RPMI7951 (cell line): Measurements from ENCODE around the gene SPAG7. TPM values are rescaled to one million over a fixed set of nuclear protein-coding genes. Genes with fewer than 3 reads are reported as not detected.

Experiments
- DNase-seq: peaks from one replicate; pipeline ENCODE4 v3.0.0-alpha.2; 2012; ENCODE audit warnings: low read depth
- total RNA-seq: library from RNA; depleted of rRNA; stranded (reverse); fragments of >200 nt; shearing (Covaris generic); gene quantifications from 2 replicates; pipeline ENCODE4 v1.2.3, GENCODE V29; 2014

SPAG7 gene
- total RNA-seq, 1 experiment from 2014 or later = 33.2 TPM

DNA sequence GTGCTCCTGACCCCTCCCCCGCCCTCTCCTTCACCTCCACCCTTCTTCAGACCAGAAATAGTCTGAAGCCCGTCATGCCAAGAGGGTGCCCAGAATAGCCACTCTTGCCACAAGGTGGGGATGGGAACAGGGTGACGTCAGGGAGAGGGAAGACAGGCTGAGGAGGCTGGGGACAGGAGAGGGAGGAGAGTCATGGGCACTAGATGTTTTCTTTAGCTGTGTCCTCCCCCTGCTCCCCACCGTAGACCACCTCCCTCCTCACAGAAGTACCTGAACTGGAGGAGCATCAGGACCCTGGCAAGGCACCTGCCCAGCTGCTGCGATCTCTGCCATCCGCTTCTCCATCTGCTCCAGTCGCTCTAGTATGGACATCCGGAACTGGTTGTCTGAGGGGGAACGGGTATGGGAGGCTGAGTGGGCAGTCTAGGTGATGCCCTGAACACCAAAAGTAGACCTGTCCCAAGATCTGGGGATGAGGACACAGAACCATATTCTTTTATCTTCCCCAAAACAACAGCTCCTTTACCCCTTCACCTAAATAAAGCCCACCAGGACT lies 6.6 kb upstream of the SPAG7 start:
- no peak for DNase-seq

DNA sequence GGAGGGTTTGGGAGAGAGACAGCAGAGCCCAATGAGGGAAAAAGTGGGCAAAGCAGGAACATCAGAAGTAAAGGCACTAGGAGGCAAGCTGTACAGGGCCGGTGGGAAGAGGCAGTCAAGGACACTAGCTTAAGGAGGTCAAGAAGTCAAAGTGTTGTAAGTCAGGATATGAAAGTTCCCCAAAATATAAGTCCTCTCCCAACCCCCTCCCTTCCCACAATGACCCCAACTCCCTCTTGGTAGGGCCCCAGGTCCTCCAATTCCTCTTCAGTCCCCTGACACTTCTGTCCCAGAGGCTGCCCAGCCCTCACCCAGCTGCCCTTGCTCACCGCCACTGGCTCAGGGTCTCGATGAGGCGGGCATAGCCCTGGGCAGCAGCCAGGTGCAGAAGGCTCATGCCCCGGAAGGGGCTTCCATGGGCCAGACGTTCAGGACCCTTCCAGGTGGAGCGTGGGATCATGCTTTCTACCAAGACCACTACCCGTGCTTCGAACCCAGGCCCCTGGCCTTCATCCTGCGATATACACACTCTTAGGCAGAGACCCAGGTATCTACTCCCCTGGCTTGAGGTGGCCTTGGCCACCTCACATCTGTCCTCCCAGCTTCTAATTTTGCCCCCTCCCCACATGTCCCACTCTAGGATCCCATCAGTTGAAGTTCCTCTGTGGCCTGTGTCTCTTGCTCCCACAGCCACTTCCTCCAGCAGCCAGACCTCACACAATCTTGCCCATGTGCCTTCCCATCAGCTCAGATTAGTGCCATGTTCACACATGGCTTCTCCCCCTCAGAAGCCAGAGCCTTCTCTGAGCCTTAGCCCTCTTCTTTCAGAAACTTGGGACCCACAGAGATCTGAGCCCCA lies 5.9 kb upstream of the SPAG7 start:
- DNase-seq = no peak

DNA sequence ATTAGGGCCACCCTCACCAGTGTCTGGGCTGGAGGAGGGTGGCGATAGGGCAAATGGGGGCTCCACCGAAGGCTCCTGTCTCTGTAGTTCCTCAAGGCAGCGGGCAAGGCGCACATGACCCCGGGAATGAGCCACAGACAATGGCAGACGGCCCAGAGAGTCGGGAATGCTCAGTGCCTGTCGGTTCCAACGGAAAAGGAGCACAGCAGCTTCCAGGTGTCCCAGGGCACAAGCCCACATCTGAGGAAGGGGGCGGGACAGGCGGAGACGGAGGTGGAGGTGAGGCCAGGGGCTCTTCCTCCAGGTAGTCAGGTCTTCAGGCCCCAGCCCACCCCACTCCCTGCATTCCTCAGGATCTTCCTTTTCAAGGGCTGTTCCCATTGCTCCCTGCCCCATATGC lies 5.1 kb upstream of the SPAG7 start:
- DNase-seq = no peak

- DNase-seq = no peak
Observed at GRCh38 chr17:4972322-4972721, 4.7 kb upstream of the SPAG7 start.

DNA sequence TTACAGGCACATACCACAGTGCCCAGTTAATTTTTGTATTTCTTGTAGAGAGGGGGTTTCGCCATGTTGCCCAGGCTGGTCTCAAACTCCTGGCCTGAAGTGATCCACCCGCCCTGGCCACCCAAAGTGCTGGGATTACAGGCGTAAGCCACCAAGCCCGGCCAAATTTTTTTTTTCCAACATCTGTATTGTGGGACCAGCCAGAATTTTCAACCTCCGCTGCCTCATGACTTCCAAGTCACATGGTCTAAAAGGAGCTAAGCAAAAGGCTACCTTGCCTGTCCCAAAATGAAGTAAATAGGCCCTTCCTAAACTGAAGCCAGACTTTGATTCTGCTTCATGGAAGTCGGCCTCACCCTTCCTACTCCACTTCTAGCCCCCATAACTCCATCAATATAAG lies 4.2 kb upstream of the SPAG7 start:
- DNase-seq = no peak

DNA sequence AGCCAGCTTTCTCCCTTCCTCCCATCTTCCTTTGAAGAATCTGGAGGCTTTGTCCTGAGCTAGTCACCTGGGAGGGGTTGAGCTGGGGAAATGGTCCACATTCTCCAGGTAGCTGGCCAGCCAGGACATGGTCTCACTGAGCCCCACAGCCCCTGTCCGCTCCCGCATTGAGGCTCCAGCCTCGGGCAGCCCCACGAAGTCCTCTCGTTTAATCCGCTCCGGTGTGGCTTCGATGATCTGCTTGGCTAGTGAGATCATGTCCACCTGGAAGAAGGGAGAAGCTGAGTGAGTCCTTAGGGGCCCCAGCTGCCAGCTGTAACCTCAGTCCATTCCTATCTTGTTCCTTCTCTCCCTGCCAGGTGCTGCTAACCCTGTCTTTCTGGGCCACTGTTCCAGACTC lies 2.7 kb upstream of the SPAG7 start:
- no peak for DNase-seq

DNA sequence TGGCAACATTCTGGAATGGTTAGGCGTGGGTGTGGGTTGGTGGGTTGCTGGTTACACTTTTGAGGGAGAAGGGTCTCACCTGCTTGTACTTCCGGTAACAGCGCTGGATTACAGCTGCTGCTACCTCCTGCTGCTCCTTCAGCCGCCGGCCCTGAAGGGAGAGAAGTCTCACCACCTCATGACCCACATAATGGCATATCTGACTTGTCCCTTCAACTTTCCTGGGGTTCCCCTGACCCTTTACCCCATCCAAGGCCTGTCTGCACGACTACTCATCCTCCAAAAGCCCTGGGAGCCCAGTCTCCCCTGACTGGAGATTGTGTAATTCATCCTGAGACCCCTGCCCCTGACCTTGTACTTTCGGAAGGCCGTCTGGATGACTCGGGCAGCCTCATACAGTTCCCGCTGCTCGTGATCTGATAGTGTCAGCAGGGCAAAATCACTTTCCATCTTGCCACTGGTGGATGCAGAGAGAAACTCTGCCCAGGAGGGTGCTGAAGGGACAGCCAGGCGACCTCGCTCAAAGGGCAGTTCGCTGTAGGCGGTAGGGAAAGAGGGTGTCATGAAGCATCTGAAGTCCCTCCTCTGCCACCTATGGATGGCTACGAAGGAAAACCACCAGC lies 2.0 kb upstream of the SPAG7 start:
- no peak for DNase-seq

- peak; percentile 87 for DNase-seq
Observed at GRCh38 chr17:4969047-4969550, 1.5 kb upstream of the SPAG7 start.

DNA sequence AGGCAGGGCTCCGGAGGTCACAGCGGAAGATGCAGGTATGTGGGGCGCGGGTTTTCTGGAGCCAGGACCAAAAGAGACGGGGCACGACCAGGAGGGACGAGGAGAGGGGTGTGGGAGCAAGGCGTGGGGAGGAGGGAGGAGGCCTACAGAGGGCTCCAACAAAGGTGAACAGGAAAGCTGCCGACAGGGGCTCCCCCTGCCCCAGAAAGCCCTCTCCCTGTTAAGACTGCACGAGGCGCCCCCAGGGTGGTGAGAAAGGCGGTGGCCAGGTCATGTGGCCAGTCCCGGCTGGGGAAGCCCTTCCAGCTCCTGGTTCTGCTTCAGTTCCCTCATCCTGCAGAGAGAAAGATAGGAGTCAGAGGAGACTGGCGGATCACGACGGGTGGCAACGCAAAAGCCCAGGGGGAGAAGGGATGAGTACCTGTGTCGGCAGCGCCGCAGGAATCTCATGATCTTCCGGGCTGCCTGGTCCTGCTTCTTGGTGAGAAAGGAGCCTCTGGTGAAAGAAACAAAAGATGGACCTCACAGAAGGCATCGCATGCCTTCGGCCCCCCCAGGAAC lies 949 bp upstream of the SPAG7 start:
- DNase-seq = no peak

DNA sequence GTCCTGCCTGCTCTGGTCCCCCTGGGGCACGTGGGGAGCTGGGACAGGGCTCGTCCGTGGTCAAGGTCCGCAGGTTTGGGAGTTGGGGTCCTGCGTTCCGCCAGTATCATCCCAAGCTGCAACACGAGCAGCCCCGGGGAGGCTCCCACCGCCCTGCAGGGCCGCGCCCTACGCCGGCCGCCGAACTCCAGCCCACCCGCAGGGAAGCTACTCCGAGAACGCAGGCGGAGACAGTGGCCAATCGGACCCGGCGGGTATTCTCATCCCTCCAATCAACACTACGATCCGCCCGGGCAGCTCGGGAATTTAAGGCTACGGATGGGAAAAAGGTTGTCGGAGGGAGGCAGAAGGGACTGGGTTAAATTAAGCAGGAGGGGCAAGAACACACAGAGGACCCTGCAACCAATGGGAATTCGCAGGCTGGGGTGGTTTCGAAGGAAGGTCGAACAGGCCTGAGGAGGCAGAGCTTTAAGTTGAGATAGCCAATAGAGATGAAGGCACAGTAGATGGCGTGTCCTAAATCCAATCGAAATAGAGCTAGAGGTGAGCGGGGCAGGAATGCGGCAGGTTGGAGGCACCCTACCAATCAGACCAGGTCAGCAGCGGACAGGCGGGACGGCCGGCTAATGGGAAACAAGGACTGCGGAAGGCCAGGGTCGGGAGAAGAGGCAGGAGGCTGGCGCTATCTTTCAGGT lies 626 bp downstream of the SPAG7 start:
- peak; percentile 99 for DNase-seq

- DNase-seq = no peak
Observed at GRCh38 chr17:4965311-4965986, 2.2 kb downstream of the SPAG7 start.

DNA sequence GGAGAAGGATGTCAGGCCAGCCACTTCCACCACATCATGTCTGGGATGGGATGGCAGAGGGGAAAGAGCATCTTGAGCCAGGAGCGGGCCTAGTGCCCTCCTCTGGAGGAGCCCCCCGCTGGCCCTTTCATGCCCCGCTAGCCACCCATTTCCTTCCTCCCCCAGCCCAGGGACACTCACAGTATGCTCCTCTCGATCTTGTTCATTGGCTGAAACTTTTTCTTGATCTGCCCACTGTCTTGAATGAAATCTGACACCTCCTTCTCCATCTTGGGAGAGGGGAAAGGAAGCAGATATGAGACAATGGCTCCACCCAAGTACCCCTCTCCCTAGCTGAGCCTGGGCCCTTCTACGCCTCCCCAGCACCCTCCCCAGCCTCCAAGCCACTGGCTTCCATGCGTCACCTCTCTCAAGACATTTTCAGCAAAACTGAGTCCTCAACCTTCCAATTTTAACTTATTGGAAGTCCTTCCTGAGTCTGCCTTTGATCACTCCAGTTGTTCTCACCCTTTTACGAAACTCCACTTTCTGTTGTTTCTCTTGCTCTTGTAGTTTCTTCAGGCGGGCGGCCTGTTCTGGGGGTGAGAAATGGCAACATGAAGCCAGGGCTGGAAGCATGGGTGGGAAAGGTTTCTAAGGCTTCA lies 7.2 kb downstream of the SPAG7 start:
- DNase-seq = no peak

GRCh38 chr17:4959261-4959965 lies 8.2 kb downstream of the SPAG7 start:
- DNase-seq = no peak

DNA sequence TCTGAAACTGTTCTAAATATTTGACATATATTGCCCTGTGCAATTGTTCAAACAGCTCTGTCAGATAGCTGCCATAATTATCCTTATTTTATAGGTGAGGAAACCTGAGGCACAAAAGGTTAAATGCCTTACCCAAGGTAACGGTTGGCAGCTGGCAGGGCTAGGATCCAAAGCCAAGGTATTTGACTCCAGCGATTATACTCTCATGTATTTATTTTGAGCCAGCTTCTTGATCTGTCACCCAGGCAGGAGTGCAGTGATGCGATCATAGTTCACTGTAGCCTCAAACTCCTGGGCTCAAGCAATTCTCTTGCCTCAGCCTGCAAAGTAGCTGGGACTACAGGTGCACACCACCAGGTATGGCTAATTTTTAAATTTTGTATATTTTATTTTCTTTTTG lies 9.5 kb downstream of the SPAG7 start:
- DNase-seq = no peak

- no peak for DNase-seq
Observed at GRCh38 chr17:4956493-4957061, 11.0 kb downstream of the SPAG7 start.

- no peak for DNase-seq
Observed at GRCh38 chr17:4955091-4955490, 12.5 kb downstream of the SPAG7 start.

GRCh38 chr17:4953451-4953961 lies 14.1 kb downstream of the SPAG7 start:
- DNase-seq = no peak

GRCh38 chr17:4951486-4951885 lies 16.1 kb downstream of the SPAG7 start:
- no peak for DNase-seq

- DNase-seq = no peak
Observed at GRCh38 chr17:4950746-4951204, 16.8 kb downstream of the SPAG7 start, which contains the start of gene ENO3. TSS of gene ENO3 (plus strand) at chr17:4951119. CDS start at chr17:4951830, 711 bp downstream.
